SU-DHL-6 (cell line): ENCODE data around the gene FBXO31.

ENCODE experiments used
- CTCF ChIP-seq: fragments of 200-600 bp; sonication (generic); IDR thresholded peaks from one replicate; pipeline ENCODE4 v1.5.1; 2017; ENCODE audit warnings: antibody characterized with exemption, mild to moderate bottlenecking, low read length, moderate library complexity; ENCODE audit not compliant: insufficient read depth, poor library complexity, severe bottlenecking
- EZH2phosphoT487 ChIP-seq: fragments of 200-600 bp; sonication (generic), shearing (Covaris generic); conservative IDR thresholded peaks from 2 replicates; pipeline ENCODE4 v1.6.1; 2018; ENCODE audit warnings: mild to moderate bottlenecking, antibody characterized with exemption, low read length, moderate library complexity, mixed read lengths

GRCh38 chr16:87348616-87349157 is 34.9 kb downstream of the FBXO31 start:
- TF ChIP-seq CTCF (no peak), EZH2phosphoT487 (no peak)
